Breast epithelium (tissue), 3 donors: ENCODE results near the gene SLC35F1.

Source experiments
- POLR2A ChIP-seq: fragments of 450-650 bp; IDR thresholded peaks from one replicate; pipeline ENCODE4 v1.6.1; 2016; ENCODE audit warnings: antibody characterized with exemption, mild to moderate bottlenecking, moderate library complexity
- POLR2AphosphoS5 ChIP-seq, 3 donors: sonication (generic); formaldehyde crosslinking; IDR thresholded peaks; one replicate each; pipeline ENCODE4 v1.6.1; 2017; ENCODE audit warnings: antibody characterized with exemption in 3 of 3

GRCh38 chr6:118335325-118335816 lies 428.3 kb downstream of the SLC35F1 start:
- TF ChIP-seq POLR2A (no peak), POLR2AphosphoS5 (IDR thresholded peaks at IDR 0.05) (no peak)
